AG09309 (cell line): ENCODE data around the gene EFNA5.
A peak's percentile ranks its signal among the peaks of the same experiment; 100 is the strongest.

Source experiments
- DNase-seq: peaks from one replicate; pipeline ENCODE4 v3.0.0-alpha.2; 2010; ENCODE audit warnings: low read depth
- H3K4me3 ChIP-seq: 2 replicates; pipeline ENCODE4 v1.5.1; 2011; ENCODE audit warnings: mild to moderate bottlenecking, low read depth, low read length, moderate library complexity; ENCODE audit not compliant: control insufficient read depth
- CTCF ChIP-seq: IDR thresholded peaks from 2 replicates; pipeline ENCODE4 v1.5.1; 2011; ENCODE audit warnings: mild to moderate bottlenecking, low read depth, low read length, inconsistent platforms; ENCODE audit not compliant: insufficient read depth, control insufficient read depth; ENCODE audit errors: missing control alignments

EFNA5 gene

GRCh38 chr5:107570805-107571531 is 99.8 kb downstream of the EFNA5 start:
- no peak overlapping the region for H3K4me3 ChIP-seq
- no peak for DNase-seq
- TF ChIP-seq CTCF, result no peak

GRCh38 chr5:107570181-107570580 is 100.6 kb downstream of the EFNA5 start:
- DNase-seq, result no peak
- H3K4me3 ChIP-seq, result no peak overlapping the region
- no peak for TF ChIP-seq CTCF

- no peak for TF ChIP-seq CTCF
- no peak overlapping the region for H3K4me3 ChIP-seq
- no peak for DNase-seq
These were observed 102.7 kb downstream of the EFNA5 start for GRCh38 chr5:107567901-107568671.

- no peak overlapping the region for H3K4me3 ChIP-seq
- DNase-seq, result no peak
- no peak for TF ChIP-seq CTCF
These were observed 103.8 kb downstream of the EFNA5 start for GRCh38 chr5:107566986-107567385.

- DNase-seq, result no peak
- no peak overlapping the region for H3K4me3 ChIP-seq
- no peak for TF ChIP-seq CTCF
These were observed 104.7 kb downstream of the EFNA5 start for GRCh38 chr5:107565791-107566767.

GRCh38 chr5:107564931-107565372 is 105.8 kb downstream of the EFNA5 start:
- DNase-seq, result peak; percentile 23
- H3K4me3 ChIP-seq, result no peak overlapping the region
- no peak for TF ChIP-seq CTCF
